ENCODE data around the gene TUBB8. TPM values are rescaled to one million over a fixed set of nuclear protein-coding genes. Genes with fewer than 3 reads are reported as not detected.

TUBB8 gene
- total RNA-seq, 2 experiments from 2014 or later: not detected

- no peak for ATAC-seq (ENCODE audit: poor library complexity)
- Histone ChIP-seq H3K4me1 (ENCODE audit: insufficient read depth, low read length) (peaks cover 14% of the 10 kb centered on the region), H3K9me3 (ENCODE audit: control insufficient read depth in 1 of 2, insufficient read depth in 1 of 2, low read length in 2 of 2) (peaks cover 11 to 18% of the 10 kb centered on the region in 2 experiments), H3K36me3 (ENCODE audit: insufficient read depth, low read length) (no peaks in the 10 kb centered on the region), H3K27me3 (ENCODE audit: control insufficient read depth in 1 of 2, insufficient read depth in 2 of 2, low read length in 2 of 2) (peaks cover 0 to 11% of the 10 kb centered on the region in 2 experiments), H3K27ac (ENCODE audit: low read depth in 1 of 2, low read length in 2 of 2) (no peak overlapping the region), H3K4me3 (ENCODE audit: low read length) (no peak overlapping the region)
- intact Hi-C loops (cut with DNase I, micrococcal nuclease): no loop called here
- CTCF ChIA-PET: no interaction called here
- peaks cover 9% of the 10 kb centered on the region for H3K9me3 Mint-ChIP-seq
- H3K36me3 Mint-ChIP-seq (ENCODE audit: low read depth): no peaks in the 10 kb centered on the region
- no peak overlapping the region for H3K4me3 Mint-ChIP-seq
- no peak for DNase-seq
- TF ChIP-seq CTCF (IDR thresholded peaks at IDR 0.05): no peak
- peaks cover 7% of the 10 kb centered on the region for H3K4me1 Mint-ChIP-seq (ENCODE audit: low read depth)
- POLR2A ChIA-PET: no interaction called here
- no peaks in the 10 kb centered on the region for H3K27me3 Mint-ChIP-seq
- H3K27ac Mint-ChIP-seq: no peak overlapping the region
Observed at GRCh38 chr10:91313-91712, 42.2 kb upstream of the TUBB8 start.

GRCh38 chr10:90161-90560 is 41.1 kb upstream of the TUBB8 start:
- H3K27me3 ChIP-seq (ENCODE audit: control insufficient read depth in 1 of 2, insufficient read depth in 2 of 2, low read length in 2 of 2): peaks cover 0 to 13% of the 10 kb centered on the region in 2 experiments
- peaks cover 14% of the 10 kb centered on the region for H3K4me1 ChIP-seq (ENCODE audit: insufficient read depth, low read length)
- DNase-seq: no peak
- H3K27ac Mint-ChIP-seq: no peak overlapping the region
- no peak overlapping the region for H3K4me3 ChIP-seq (ENCODE audit: low read length)
- H3K4me3 Mint-ChIP-seq: no peak overlapping the region
- H3K36me3 ChIP-seq (ENCODE audit: insufficient read depth, low read length): no peaks in the 10 kb centered on the region
- no peak for ATAC-seq (ENCODE audit: poor library complexity)
- intact Hi-C loops (cut with DNase I, micrococcal nuclease): no loop called here
- H3K9me3 Mint-ChIP-seq: peaks cover 4% of the 10 kb centered on the region
- peaks cover 7% of the 10 kb centered on the region for H3K4me1 Mint-ChIP-seq (ENCODE audit: low read depth)
- no peaks in the 10 kb centered on the region for H3K36me3 Mint-ChIP-seq (ENCODE audit: low read depth)
- CTCF ChIA-PET: no interaction called here
- H3K9me3 ChIP-seq (ENCODE audit: control insufficient read depth in 1 of 2, insufficient read depth in 1 of 2, low read length in 2 of 2): peaks cover 0 to 13% of the 10 kb centered on the region in 2 experiments
- no peak overlapping the region for H3K27ac ChIP-seq (ENCODE audit: low read depth in 1 of 2, low read length in 2 of 2)
- POLR2A ChIA-PET: no interaction called here
- no peak for TF ChIP-seq CTCF (IDR thresholded peaks at IDR 0.05)
- no peaks in the 10 kb centered on the region for H3K27me3 Mint-ChIP-seq

GRCh38 chr10:89248-89647 is 40.2 kb upstream of the TUBB8 start:
- intact Hi-C loops (cut with DNase I, micrococcal nuclease): no loop called here
- CTCF ChIA-PET: no interaction called here
- no peaks in the 10 kb centered on the region for H3K27me3 Mint-ChIP-seq
- H3K27ac ChIP-seq (ENCODE audit: low read depth in 1 of 2, low read length in 2 of 2): no peak overlapping the region
- H3K4me3 ChIP-seq (ENCODE audit: low read length): no peak overlapping the region
- peaks cover 2% of the 10 kb centered on the region for H3K9me3 Mint-ChIP-seq
- no peak for TF ChIP-seq CTCF (IDR thresholded peaks at IDR 0.05)
- peaks cover 14% of the 10 kb centered on the region for H3K4me1 ChIP-seq (ENCODE audit: insufficient read depth, low read length)
- H3K36me3 Mint-ChIP-seq (ENCODE audit: low read depth): no peaks in the 10 kb centered on the region
- H3K4me3 Mint-ChIP-seq: no peak overlapping the region
- DNase-seq (no peak), ATAC-seq (ENCODE audit: poor library complexity) (no peak)
- H3K9me3 ChIP-seq (ENCODE audit: control insufficient read depth in 1 of 2, insufficient read depth in 1 of 2, low read length in 2 of 2): peaks cover 0 to 13% of the 10 kb centered on the region in 2 experiments
- H3K4me1 Mint-ChIP-seq (ENCODE audit: low read depth): peaks cover 7% of the 10 kb centered on the region
- H3K27ac Mint-ChIP-seq: no peak overlapping the region
- peaks cover 0 to 13% of the 10 kb centered on the region in 2 experiments for H3K27me3 ChIP-seq (ENCODE audit: control insufficient read depth in 1 of 2, insufficient read depth in 2 of 2, low read length in 2 of 2)
- no peaks in the 10 kb centered on the region for H3K36me3 ChIP-seq (ENCODE audit: insufficient read depth, low read length)
- POLR2A ChIA-PET: no interaction called here

Data from CD4-positive, alpha-beta T cell (primary cell).